Measurements from ENCODE around the gene MDGA2. TPM values are rescaled to one million over a fixed set of nuclear protein-coding genes. Genes with fewer than 3 reads are reported as not detected.

Gene MDGA2
- not detected for total RNA-seq

DNA sequence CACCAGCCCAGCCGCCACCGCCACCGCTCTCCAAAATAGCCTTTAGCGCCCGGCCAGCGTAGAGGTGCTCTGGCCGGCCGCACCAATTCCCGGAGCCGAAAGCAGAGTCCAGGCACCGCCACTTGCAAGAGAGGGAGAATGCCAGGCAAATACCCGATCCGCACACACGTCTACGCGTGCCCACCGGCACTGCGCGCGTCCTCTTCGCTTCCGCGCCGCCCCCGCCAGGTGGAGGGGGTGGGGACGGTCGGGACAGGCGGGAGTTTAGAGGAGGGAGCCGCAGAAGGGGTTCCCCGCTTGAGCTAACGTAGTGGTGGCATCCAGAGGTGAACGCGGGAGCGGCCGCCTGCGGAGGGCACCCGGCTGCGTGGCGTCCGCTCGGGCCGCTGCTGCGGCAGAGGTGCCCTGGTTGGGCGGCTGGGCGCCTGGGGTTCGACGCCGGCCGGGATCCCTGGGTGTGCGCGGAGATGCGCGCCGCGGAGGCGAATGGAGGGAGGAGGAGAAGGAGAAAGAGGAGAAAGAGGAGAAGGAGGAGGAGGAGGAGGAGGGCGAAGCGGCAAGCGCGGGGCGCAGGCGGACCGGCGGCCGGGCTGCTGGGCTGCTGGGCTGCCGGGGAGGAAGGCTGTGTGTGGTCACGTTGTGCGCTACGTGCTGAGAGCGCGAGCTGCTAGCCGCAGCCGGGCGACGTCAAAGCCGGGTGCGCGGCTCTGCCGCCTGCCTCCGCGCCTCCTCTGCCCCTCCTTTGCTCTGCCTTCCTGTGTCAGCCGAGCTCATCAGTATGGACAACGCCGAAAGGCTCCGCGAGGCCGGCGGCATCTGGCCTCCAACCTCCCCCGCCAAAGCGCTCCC, at the start of gene MDGA2:
Gene MDGA2, minus strand, starts transcription at position 140 of the 849 bp plus-strand sequence.
- peak; percentile 35 for DNase-seq
- peaks cover 1% of the 10 kb centered on the region for H3K36me3 Mint-ChIP-seq
- no peaks in the 10 kb centered on the region for H3K9me3 Mint-ChIP-seq
- peaks cover 42% of the 10 kb centered on the region for H3K27me3 Mint-ChIP-seq
- POLR2A ChIA-PET = no interaction called here
- peak within 1 kb of the TSS; percentile 48 for H3K4me3 Mint-ChIP-seq
- H3K4me1 Mint-ChIP-seq = peaks cover 3% of the 10 kb centered on the region
- no peak within 1 kb of the TSS for H3K27ac Mint-ChIP-seq
- peak; percentile 58 for ATAC-seq (ENCODE audit: low read depth)

GRCh38 chr14:47722929-47723693, 47.7 kb upstream of the MDGA2 start:
- Mint-ChIP-seq H3K9me3 (no peaks in the 10 kb centered on the region), H3K4me3 (no peak overlapping the region), H3K4me1 (no peaks in the 10 kb centered on the region), H3K36me3 (no peaks in the 10 kb centered on the region), H3K27me3 (no peaks in the 10 kb centered on the region), H3K27ac (no peak overlapping the region)
- DNase-seq = no peak
- POLR2A ChIA-PET = no interaction called here
- no peak for ATAC-seq (ENCODE audit: low read depth)

DNA sequence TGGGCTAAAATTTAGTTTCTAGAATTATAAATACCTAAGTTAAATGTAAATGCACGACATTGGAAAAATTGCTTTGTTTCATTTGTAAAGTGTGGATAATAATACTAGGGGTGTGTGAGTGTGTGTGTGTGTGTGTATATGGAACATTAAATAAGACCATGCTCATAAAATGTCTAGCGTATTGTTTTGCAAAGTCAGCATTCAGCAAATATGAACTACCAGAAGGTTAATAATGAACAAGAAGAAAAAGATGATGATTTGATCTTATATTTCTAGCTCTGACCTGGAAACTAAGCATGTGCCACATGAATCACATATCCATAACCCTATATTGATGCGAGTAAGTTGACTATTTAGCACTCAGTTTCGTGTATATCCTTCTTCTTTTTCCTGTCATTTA, 44.9 kb upstream of the MDGA2 start:
- Mint-ChIP-seq H3K27me3 (no peaks in the 10 kb centered on the region), H3K36me3 (no peaks in the 10 kb centered on the region), H3K9me3 (peaks cover 2% of the 10 kb centered on the region), H3K27ac (no peak overlapping the region), H3K4me1 (no peaks in the 10 kb centered on the region), H3K4me3 (no peak overlapping the region)
- ATAC-seq (ENCODE audit: low read depth) = no peak
- no peak for DNase-seq
- POLR2A ChIA-PET = no interaction called here

- Mint-ChIP-seq H3K4me3 (no peak overlapping the region), H3K4me1 (no peaks in the 10 kb centered on the region), H3K9me3 (peaks cover 2% of the 10 kb centered on the region), H3K36me3 (no peaks in the 10 kb centered on the region), H3K27ac (no peak overlapping the region), H3K27me3 (no peaks in the 10 kb centered on the region)
- ATAC-seq (ENCODE audit: low read depth) (no peak), DNase-seq (no peak)
- POLR2A ChIA-PET = no interaction called here
Observed at GRCh38 chr14:47715330-47715729, 39.9 kb upstream of the MDGA2 start.

- Mint-ChIP-seq H3K4me3 (no peak overlapping the region), H3K27ac (no peak overlapping the region), H3K9me3 (peaks cover 2% of the 10 kb centered on the region), H3K27me3 (no peaks in the 10 kb centered on the region), H3K4me1 (no peaks in the 10 kb centered on the region), H3K36me3 (no peaks in the 10 kb centered on the region)
- POLR2A ChIA-PET = no interaction called here
- no peak for ATAC-seq (ENCODE audit: low read depth)
- no peak for DNase-seq
Observed at GRCh38 chr14:47710581-47710980, 35.2 kb upstream of the MDGA2 start.

GRCh38 chr14:47705683-47706082, 30.3 kb upstream of the MDGA2 start:
- no peak for ATAC-seq (ENCODE audit: low read depth)
- no peaks in the 10 kb centered on the region for H3K27me3 Mint-ChIP-seq
- POLR2A ChIA-PET = no interaction called here
- H3K4me3 Mint-ChIP-seq = no peak overlapping the region
- no peak overlapping the region for H3K27ac Mint-ChIP-seq
- no peaks in the 10 kb centered on the region for H3K36me3 Mint-ChIP-seq
- peaks cover 3% of the 10 kb centered on the region for H3K9me3 Mint-ChIP-seq
- no peak for DNase-seq
- H3K4me1 Mint-ChIP-seq = no peaks in the 10 kb centered on the region

GRCh38 chr14:47691829-47692228, 16.4 kb upstream of the MDGA2 start:
- DNase-seq (no peak), ATAC-seq (ENCODE audit: low read depth) (no peak)
- Mint-ChIP-seq H3K4me3 (no peak overlapping the region), H3K27ac (no peak overlapping the region), H3K36me3 (no peaks in the 10 kb centered on the region), H3K4me1 (no peaks in the 10 kb centered on the region), H3K9me3 (no peaks in the 10 kb centered on the region), H3K27me3 (no peaks in the 10 kb centered on the region)
- POLR2A ChIA-PET = no interaction called here

GRCh38 chr14:47678993-47679392, 3.6 kb upstream of the MDGA2 start:
- no peak for ATAC-seq (ENCODE audit: low read depth)
- Mint-ChIP-seq H3K27me3 (peaks cover 27% of the 10 kb centered on the region), H3K4me3 (no peak overlapping the region), H3K27ac (no peak overlapping the region), H3K36me3 (peaks cover 1% of the 10 kb centered on the region), H3K4me1 (peaks cover 1% of the 10 kb centered on the region), H3K9me3 (no peaks in the 10 kb centered on the region)
- POLR2A ChIA-PET = no interaction called here
- no peak for DNase-seq

DNA sequence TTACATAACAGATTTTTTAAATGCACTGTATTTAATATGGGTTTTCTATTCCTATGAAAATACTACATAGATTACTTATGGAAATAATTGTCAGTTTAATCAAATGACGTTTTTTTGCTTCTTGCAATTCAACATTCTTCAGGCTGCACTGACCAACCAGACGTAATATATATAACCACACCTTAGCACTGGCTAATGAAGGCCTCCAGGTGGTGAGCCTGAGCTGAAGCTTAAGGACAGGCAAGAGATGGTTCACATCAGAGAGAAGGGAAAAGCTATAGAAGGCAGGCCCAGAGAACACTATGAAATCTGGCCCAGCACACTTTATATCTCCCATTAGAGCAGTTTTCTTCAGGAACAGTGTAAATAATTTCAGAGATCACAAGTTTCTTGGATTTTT, 2.8 kb upstream of the MDGA2 start:
- no peak overlapping the region for H3K27ac Mint-ChIP-seq
- DNase-seq (no peak), ATAC-seq (ENCODE audit: low read depth) (no peak)
- POLR2A ChIA-PET = no interaction called here
- H3K4me3 Mint-ChIP-seq = no peak overlapping the region
- no peaks in the 10 kb centered on the region for H3K9me3 Mint-ChIP-seq
- H3K27me3 Mint-ChIP-seq = peaks cover 33% of the 10 kb centered on the region
- H3K4me1 Mint-ChIP-seq = peaks cover 3% of the 10 kb centered on the region
- peaks cover 1% of the 10 kb centered on the region for H3K36me3 Mint-ChIP-seq

- ATAC-seq (ENCODE audit: low read depth) (peak; percentile 18), DNase-seq (no peak)
- POLR2A ChIA-PET = no interaction called here
- H3K27me3 Mint-ChIP-seq = peaks cover 42% of the 10 kb centered on the region
- H3K4me3 Mint-ChIP-seq = peak overlapping the region; percentile 48
- no peaks in the 10 kb centered on the region for H3K9me3 Mint-ChIP-seq
- no peak overlapping the region for H3K27ac Mint-ChIP-seq
- H3K4me1 Mint-ChIP-seq = peaks cover 3% of the 10 kb centered on the region
- peaks cover 1% of the 10 kb centered on the region for H3K36me3 Mint-ChIP-seq
Observed at GRCh38 chr14:47676315-47676617, 861 bp upstream of the MDGA2 start.

DNA sequence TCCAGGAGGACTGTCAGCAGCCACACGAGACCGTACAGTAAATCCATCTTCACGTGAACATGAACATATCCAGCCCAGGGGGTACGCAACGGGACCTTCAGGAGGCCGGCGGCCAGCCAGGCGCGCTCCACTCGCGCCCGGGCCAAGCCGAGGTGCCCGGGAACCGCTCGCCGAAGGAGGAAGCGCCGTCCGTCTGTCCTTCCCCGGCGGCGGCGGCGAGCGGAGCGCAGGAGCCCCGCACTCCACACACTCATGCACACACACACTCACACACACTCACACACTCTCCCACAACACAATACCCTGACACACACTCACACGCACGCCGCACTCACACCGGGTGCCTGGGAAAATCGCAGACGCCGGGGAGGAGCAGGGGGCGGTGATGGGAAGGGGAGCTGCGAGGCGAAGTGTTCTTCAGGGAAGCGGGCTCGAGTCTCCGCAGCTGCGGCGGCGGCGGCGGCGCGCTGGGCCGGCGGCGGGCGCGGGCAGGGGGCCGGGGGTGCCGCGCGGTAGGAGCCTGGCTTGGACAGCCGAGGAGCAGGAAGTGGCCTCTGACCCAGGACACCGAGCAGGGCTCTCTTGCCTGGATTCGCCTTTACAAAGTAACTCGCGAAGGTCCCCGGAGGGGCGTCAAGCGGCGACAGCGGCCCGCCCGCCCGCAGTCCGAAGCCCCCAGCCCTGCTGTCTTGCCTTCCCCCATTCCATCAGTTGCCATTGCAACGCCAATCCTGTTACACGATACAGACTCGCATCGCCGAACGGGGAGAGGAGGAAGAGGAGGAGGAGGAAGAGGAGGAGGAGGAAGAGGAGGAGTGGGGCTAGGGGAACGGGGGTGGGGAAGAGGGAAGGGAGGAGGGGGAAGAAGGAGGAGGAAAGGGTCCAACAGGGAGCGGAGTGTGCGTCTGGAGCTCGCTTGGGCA, 601 bp downstream of the MDGA2 start:
- POLR2A ChIA-PET = no interaction called here
- Mint-ChIP-seq H3K4me3 (peak overlapping the region; percentile 47), H3K27me3 (peaks cover 42% of the 10 kb centered on the region), H3K9me3 (no peaks in the 10 kb centered on the region), H3K4me1 (peaks cover 3% of the 10 kb centered on the region), H3K36me3 (peaks cover 1% of the 10 kb centered on the region), H3K27ac (no peak overlapping the region)
- DNase-seq = no peak
- ATAC-seq (ENCODE audit: low read depth) = no peak

- ATAC-seq (ENCODE audit: low read depth) (no peak), DNase-seq (no peak)
- Mint-ChIP-seq H3K9me3 (no peaks in the 10 kb centered on the region), H3K4me1 (peaks cover 3% of the 10 kb centered on the region), H3K27ac (no peak overlapping the region), H3K4me3 (peak overlapping the region; percentile 47), H3K36me3 (peaks cover 1% of the 10 kb centered on the region), H3K27me3 (peaks cover 42% of the 10 kb centered on the region)
- POLR2A ChIA-PET = no interaction called here
Observed at GRCh38 chr14:47674148-47674542, 1.3 kb downstream of the MDGA2 start.

DNA sequence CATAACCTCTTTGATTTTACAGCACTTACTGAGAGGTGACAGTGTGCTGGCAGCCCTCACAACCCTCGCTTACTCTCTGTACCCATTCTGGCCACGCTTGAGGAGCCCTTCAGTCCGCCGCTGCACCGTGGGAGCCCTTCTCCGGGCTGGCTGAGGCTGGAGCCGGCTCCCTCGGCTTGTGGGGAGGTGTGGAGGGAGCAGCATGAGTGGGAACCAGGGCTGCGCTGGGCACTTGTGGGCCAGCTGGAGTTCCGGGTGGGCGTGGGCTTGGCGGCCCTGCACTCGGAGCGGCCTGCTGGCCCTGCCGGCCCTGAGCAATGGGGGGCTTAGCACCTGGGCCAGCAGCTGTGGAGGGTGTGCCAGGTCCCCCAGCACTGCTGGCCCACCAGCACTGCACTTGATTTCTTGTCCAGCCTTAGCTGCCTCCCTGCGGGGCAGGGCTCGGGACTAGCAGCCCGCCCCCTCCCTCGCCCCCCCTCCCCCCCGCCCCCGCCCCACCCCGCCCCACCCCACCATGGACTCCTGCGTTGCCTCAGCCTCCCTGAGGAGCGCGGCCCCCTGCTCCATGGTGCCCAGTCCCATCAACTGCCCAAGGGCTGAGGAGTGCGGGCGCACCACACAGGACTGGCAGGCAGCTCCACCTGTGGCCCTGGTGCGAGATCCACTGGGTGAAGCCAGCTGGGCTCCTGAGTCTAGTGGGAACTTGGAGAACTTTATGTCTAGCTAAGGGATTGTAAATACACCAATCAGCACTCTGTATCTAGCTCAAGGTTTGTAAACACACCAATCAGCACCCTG, 9.9 kb downstream of the MDGA2 start:
- Mint-ChIP-seq H3K27me3 (no peaks in the 10 kb centered on the region), H3K36me3 (no peaks in the 10 kb centered on the region), H3K4me3 (no peak overlapping the region), H3K4me1 (no peaks in the 10 kb centered on the region), H3K9me3 (no peaks in the 10 kb centered on the region), H3K27ac (no peak overlapping the region)
- DNase-seq (no peak), ATAC-seq (ENCODE audit: low read depth) (no peak)
- POLR2A ChIA-PET = no interaction called here

Measured in activated naive CD8-positive, alpha-beta T cell treated with anti-CD3 and anti-CD28 coated beads, Interleukin-2, amount 10 ng/mL, durations not matched to agents 7 days and 5 days (primary cell).